ENCODE data around the gene ATF6B. TPM values are rescaled to one million over a fixed set of nuclear protein-coding genes. Genes with fewer than 3 reads are reported as not detected.
A peak's percentile ranks its signal among the peaks of the same experiment; 100 is the strongest.

Gene ATF6B
- total and polyA plus RNA-seq, 2 of the 13 experiments (the other 11 are each of a cell fraction or from before 2014, with no cell fraction given) = 18.1 to 44.0 TPM

DNA sequence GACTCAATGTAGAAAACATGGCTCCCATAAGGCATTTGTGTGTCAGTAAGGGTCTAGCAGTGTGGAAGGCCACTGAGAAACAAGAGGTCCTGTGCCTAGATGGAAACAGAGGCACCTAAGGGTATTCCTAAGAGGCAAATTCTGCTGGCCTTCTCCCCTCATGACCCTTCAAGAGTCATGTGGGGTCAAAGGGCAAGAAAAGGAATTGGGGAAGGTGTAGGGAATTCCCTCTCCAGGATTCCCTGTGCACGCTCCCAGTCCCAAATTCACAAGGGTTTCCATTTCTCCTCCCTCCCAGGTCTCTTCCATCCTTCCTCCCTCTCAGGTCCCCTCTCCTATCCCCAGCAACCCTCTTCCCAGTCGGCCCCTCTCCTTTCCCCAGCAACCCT, 47.3 kb upstream of the ATF6B start (continued):
- TF ChIP-seq, protein P1, sequence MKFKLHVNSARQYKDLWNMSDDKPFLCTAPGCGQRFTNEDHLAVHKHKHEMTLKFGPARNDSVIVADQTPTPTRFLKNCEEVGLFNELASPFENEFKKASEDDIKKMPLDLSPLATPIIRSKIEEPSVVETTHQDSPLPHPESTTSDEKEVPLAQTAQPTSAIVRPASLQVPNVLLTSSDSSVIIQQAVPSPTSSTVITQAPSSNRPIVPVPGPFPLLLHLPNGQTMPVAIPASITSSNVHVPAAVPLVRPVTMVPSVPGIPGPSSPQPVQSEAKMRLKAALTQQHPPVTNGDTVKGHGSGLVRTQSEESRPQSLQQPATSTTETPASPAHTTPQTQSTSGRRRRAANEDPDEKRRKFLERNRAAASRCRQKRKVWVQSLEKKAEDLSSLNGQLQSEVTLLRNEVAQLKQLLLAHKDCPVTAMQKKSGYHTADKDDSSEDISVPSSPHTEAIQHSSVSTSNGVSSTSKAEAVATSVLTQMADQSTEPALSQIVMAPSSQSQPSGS (CRISPR knock-in tag; IDR thresholded peaks at IDR 0.05) = no peak
- TF ChIP-seq FOSL1 (CRISPR knock-in tag; IDR thresholded peaks at IDR 0.05; ENCODE audit: borderline replicate concordance) = no peak
- no peak for TF ChIP-seq RXRA (CRISPR knock-in tag; IDR thresholded peaks at IDR 0.05)
- no peak for TF ChIP-seq FIP1L1 (IDR thresholded peaks at IDR 0.05; ENCODE audit: borderline replicate concordance, insufficient read depth, low read depth, low read length)
- TF ChIP-seq, protein P2, sequence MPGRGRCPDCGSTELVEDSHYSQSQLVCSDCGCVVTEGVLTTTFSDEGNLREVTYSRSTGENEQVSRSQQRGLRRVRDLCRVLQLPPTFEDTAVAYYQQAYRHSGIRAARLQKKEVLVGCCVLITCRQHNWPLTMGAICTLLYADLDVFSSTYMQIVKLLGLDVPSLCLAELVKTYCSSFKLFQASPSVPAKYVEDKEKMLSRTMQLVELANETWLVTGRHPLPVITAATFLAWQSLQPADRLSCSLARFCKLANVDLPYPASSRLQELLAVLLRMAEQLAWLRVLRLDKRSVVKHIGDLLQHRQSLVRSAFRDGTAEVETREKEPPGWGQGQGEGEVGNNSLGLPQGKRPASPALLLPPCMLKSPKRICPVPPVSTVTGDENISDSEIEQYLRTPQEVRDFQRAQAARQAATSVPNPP (CRISPR knock-in tag; IDR thresholded peaks at IDR 0.05) = no peak
- TF ChIP-seq, protein P3, sequence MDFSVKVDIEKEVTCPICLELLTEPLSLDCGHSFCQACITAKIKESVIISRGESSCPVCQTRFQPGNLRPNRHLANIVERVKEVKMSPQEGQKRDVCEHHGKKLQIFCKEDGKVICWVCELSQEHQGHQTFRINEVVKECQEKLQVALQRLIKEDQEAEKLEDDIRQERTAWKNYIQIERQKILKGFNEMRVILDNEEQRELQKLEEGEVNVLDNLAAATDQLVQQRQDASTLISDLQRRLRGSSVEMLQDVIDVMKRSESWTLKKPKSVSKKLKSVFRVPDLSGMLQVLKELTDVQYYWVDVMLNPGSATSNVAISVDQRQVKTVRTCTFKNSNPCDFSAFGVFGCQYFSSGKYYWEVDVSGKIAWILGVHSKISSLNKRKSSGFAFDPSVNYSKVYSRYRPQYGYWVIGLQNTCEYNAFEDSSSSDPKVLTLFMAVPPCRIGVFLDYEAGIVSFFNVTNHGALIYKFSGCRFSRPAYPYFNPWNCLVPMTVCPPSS (IDR thresholded peaks at IDR 0.05) = no peak
- TF ChIP-seq, protein P4, sequence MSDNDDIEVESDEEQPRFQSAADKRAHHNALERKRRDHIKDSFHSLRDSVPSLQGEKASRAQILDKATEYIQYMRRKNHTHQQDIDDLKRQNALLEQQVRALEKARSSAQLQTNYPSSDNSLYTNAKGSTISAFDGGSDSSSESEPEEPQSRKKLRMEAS (IDR thresholded peaks at IDR 0.05) = no peak
- TF ChIP-seq ZNF567 (CRISPR knock-in tag; IDR thresholded peaks at IDR 0.05; ENCODE audit: borderline replicate concordance) = no peak
- no peak for TF ChIP-seq DR1 (CRISPR knock-in tag; IDR thresholded peaks at IDR 0.05)
- TF ChIP-seq, protein P5, sequence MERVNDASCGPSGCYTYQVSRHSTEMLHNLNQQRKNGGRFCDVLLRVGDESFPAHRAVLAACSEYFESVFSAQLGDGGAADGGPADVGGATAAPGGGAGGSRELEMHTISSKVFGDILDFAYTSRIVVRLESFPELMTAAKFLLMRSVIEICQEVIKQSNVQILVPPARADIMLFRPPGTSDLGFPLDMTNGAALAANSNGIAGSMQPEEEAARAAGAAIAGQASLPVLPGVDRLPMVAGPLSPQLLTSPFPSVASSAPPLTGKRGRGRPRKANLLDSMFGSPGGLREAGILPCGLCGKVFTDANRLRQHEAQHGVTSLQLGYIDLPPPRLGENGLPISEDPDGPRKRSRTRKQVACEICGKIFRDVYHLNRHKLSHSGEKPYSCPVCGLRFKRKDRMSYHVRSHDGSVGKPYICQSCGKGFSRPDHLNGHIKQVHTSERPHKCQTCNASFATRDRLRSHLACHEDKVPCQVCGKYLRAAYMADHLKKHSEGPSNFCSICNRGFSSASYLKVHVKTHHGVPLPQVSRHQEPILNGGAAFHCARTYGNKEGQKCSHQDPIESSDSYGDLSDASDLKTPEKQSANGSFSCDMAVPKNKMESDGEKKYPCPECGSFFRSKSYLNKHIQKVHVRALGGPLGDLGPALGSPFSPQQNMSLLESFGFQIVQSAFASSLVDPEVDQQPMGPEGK (CRISPR knock-in tag; IDR thresholded peaks at IDR 0.05) = no peak
- TF ChIP-seq HNF4G (IDR thresholded peaks at IDR 0.05; ENCODE audit: borderline replicate concordance, low read depth, low read length) = peak; percentile 23; the same call in 1 of the 2 replicates
- no peak for TF ChIP-seq HNF4G (CRISPR knock-in tag; IDR thresholded peaks at IDR 0.05; ENCODE audit: borderline replicate concordance, low read depth)
- no peak for TF ChIP-seq ZNF781 (CRISPR knock-in tag; IDR thresholded peaks at IDR 0.05; ENCODE audit: borderline replicate concordance, not compliant biosample characterization)
- TF ChIP-seq, protein P6, sequence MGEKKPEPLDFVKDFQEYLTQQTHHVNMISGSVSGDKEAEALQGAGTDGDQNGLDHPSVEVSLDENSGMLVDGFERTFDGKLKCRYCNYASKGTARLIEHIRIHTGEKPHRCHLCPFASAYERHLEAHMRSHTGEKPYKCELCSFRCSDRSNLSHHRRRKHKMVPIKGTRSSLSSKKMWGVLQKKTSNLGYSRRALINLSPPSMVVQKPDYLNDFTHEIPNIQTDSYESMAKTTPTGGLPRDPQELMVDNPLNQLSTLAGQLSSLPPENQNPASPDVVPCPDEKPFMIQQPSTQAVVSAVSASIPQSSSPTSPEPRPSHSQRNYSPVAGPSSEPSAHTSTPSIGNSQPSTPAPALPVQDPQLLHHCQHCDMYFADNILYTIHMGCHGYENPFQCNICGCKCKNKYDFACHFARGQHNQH (CRISPR knock-in tag; IDR thresholded peaks at IDR 0.05) = no peak
- no peak for TF ChIP-seq ZFYVE20 (CRISPR knock-in tag; IDR thresholded peaks at IDR 0.05; ENCODE audit: borderline replicate concordance, low read depth)
- no peak for TF ChIP-seq ZMYM2 (CRISPR knock-in tag; IDR thresholded peaks at IDR 0.05)
- TF ChIP-seq SP2 (CRISPR knock-in tag; IDR thresholded peaks at IDR 0.05) = no peak
- TF ChIP-seq NR2F6 (IDR thresholded peaks at IDR 0.05) = peak; percentile 36; the same call in 1 of the 2 replicates
- no peak for TF ChIP-seq NR2F6 (CRISPR knock-in tag; IDR thresholded peaks at IDR 0.05)
- TF ChIP-seq, protein P7, sequence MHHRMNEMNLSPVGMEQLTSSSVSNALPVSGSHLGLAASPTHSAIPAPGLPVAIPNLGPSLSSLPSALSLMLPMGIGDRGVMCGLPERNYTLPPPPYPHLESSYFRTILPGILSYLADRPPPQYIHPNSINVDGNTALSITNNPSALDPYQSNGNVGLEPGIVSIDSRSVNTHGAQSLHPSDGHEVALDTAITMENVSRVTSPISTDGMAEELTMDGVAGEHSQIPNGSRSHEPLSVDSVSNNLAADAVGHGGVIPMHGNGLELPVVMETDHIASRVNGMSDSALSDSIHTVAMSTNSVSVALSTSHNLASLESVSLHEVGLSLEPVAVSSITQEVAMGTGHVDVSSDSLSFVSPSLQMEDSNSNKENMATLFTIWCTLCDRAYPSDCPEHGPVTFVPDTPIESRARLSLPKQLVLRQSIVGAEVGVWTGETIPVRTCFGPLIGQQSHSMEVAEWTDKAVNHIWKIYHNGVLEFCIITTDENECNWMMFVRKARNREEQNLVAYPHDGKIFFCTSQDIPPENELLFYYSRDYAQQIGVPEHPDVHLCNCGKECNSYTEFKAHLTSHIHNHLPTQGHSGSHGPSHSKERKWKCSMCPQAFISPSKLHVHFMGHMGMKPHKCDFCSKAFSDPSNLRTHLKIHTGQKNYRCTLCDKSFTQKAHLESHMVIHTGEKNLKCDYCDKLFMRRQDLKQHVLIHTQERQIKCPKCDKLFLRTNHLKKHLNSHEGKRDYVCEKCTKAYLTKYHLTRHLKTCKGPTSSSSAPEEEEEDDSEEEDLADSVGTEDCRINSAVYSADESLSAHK (CRISPR knock-in tag; IDR thresholded peaks at IDR 0.05; ENCODE audit: borderline replicate concordance) = no peak
- TF ChIP-seq NFIC (IDR thresholded peaks at IDR 0.05; ENCODE audit: low read length) = no peak
- no peak for TF ChIP-seq ZNF501 (CRISPR knock-in tag; IDR thresholded peaks at IDR 0.05)

Data from HepG2 (cell line).